Testis (tissue), 3 donors: ENCODE results near the gene DOK6. TPM values are rescaled to one million over a fixed set of nuclear protein-coding genes. Genes with fewer than 3 reads are reported as not detected.

Experiments used
- DNase-seq: peaks from one replicate; pipeline ENCODE4 v3.0.0-alpha.2; 2019
- H3K27ac ChIP-seq, 2 donors: fragments of 200-600 bp; sonication (generic); one replicate each; pipeline ENCODE4 v1.5.1; 2019
- H3K27me3 ChIP-seq: fragments of 200-600 bp; sonication (generic); one replicate; pipeline ENCODE4 v1.5.1; 2019
- H3K36me3 ChIP-seq: fragments of 200-600 bp; sonication (generic); one replicate; pipeline ENCODE4 v1.5.1; 2017; ENCODE audit warnings: low read depth; ENCODE audit errors: missing control alignments
- H3K4me1 ChIP-seq: fragments of 200-600 bp; sonication (generic); one replicate; pipeline ENCODE4 v1.5.1; 2019
- H3K4me3 ChIP-seq, 2 donors: fragments of 200-600 bp; sonication (generic); one replicate each; pipeline ENCODE4 v1.5.1; 2017 to 2019
- H3K9me3 ChIP-seq: fragments of 200-600 bp; sonication (generic); one replicate; pipeline ENCODE4 v1.5.1; 2017
- CTCF ChIP-seq, 3 experiments: fragments of 450-650 bp in 2 of 3; fragments of 200-600 bp in 1 of 3; sonication (generic) in 1 of 3; IDR thresholded peaks; one replicate each; pipeline ENCODE4 v1.5.1; 2016 to 2019; ENCODE audit warnings: antibody characterized with exemption in 3 of 3, mild to moderate bottlenecking in 2 of 3, moderate library complexity in 1 of 3
- POLR2A ChIP-seq: fragments of 450-650 bp; IDR thresholded peaks from one replicate; pipeline ENCODE4 v1.6.1; 2017; ENCODE audit warnings: antibody characterized with exemption, mild to moderate bottlenecking, moderate library complexity
- WGBS, 2 donors: methylation state at CpG; one replicate each; pipeline ENCODE4 v1.1.5; 2018; 5-methylcytosine and 5-hydroxymethylcytosine counted together
- intact Hi-C: fragments of 100-400 bp; cut with DNase I; formaldehyde crosslinking; loops from one replicate; pipeline ENCODE4 v1.15.1; 2023; ENCODE audit warnings: low total_unique reads
- polyA plus RNA-seq: library from polyadenylated mRNA; stranded (reverse); fragments of 350-450 nt; fragmentation: Illumina TruSeq; extraction: RNeasy Lipid Tissue Mini Kit (QIAGEN cat#74804); gene quantifications from one replicate; pipeline ENCODE4 v1.2.3, GENCODE V29; 2014; ENCODE audit warnings: low read depth, low replicate concordance; ENCODE audit not compliant: insufficient read depth
- total RNA-seq, 2 donors: library from RNA; depleted of rRNA; stranded (reverse); fragments of >200 nt; gene quantifications; one replicate each; pipeline ENCODE4 v1.2.3, GENCODE V29; 2016

The DOK6 gene
- total and polyA plus RNA-seq, 3 donors from 2014 or later: 0.71 to 11.1 (median 8.5) TPM

GRCh38 chr18:69887256-69887655, 486.6 kb downstream of the DOK6 start:
- no peak overlapping the region for H3K4me3 ChIP-seq
- H3K4me1 ChIP-seq: no peaks in the 10 kb centered on the region
- 95 to 98% methylated on average over 2 of the region's 2 CpGs for WGBS, 2 donors
- TF ChIP-seq POLR2A (no peak), CTCF (IDR thresholded peaks at IDR 0.05) (no peak)
- no peak for DNase-seq
- H3K27me3 ChIP-seq: no peaks in the 10 kb centered on the region
- no peaks in the 10 kb centered on the region for H3K9me3 ChIP-seq
- intact Hi-C loops: no loop called here
- H3K36me3 ChIP-seq: no peaks in the 10 kb centered on the region
- H3K27ac ChIP-seq: no peak overlapping the region

GRCh38 chr18:69889009-69889408, 488.3 kb downstream of the DOK6 start:
- 84 to 94% methylated on average over 4 of the region's 4 CpGs for WGBS, 2 donors
- Histone ChIP-seq H3K27ac (no peak overlapping the region), H3K36me3 (no peaks in the 10 kb centered on the region), H3K4me3 (no peak overlapping the region), H3K4me1 (no peaks in the 10 kb centered on the region), H3K27me3 (no peaks in the 10 kb centered on the region), H3K9me3 (no peaks in the 10 kb centered on the region)
- intact Hi-C loops: no loop called here
- TF ChIP-seq CTCF (IDR thresholded peaks at IDR 0.05) (no peak), POLR2A (no peak)
- DNase-seq: no peak

- WGBS, 2 donors: 86 to 92% methylated on average over 1 of the region's 1 CpG
Observed at GRCh38 chr18:69890558-69890957, 489.9 kb downstream of the DOK6 start.

GRCh38 chr18:69894467-69894866, 493.8 kb downstream of the DOK6 start:
- DNase-seq: no peak
- TF ChIP-seq CTCF (IDR thresholded peaks at IDR 0.05) (no peak), POLR2A (no peak)
- WGBS, 2 donors: 82 to 88% methylated on average over 2 of the region's 2 CpGs
- no peaks in the 10 kb centered on the region for H3K27me3 ChIP-seq
- H3K4me1 ChIP-seq: peaks cover 8% of the 10 kb centered on the region
- no peaks in the 10 kb centered on the region for H3K36me3 ChIP-seq
- H3K27ac ChIP-seq: no peak overlapping the region
- no peaks in the 10 kb centered on the region for H3K9me3 ChIP-seq
- intact Hi-C loops: no loop called here
- H3K4me3 ChIP-seq: no peak overlapping the region

More at GRCh38 chr18:69890558-69890957, 489.9 kb downstream of the DOK6 start:
- H3K27ac ChIP-seq: no peak overlapping the region
- no peaks in the 10 kb centered on the region for H3K4me1 ChIP-seq
- H3K4me3 ChIP-seq: no peak overlapping the region
- intact Hi-C loops: no loop called here
- no peaks in the 10 kb centered on the region for H3K36me3 ChIP-seq
- TF ChIP-seq POLR2A (no peak), CTCF (IDR thresholded peaks at IDR 0.05) (no peak)
- DNase-seq: no peak
- H3K27me3 ChIP-seq: no peaks in the 10 kb centered on the region
- no peaks in the 10 kb centered on the region for H3K9me3 ChIP-seq
